ENCODE measurements around the gene C5. TPM values are rescaled to one million over a fixed set of nuclear protein-coding genes. Genes with fewer than 3 reads are reported as not detected.

C5 gene
- total RNA-seq, 1 donor from 2014 or later, result 5.5 TPM

DNA sequence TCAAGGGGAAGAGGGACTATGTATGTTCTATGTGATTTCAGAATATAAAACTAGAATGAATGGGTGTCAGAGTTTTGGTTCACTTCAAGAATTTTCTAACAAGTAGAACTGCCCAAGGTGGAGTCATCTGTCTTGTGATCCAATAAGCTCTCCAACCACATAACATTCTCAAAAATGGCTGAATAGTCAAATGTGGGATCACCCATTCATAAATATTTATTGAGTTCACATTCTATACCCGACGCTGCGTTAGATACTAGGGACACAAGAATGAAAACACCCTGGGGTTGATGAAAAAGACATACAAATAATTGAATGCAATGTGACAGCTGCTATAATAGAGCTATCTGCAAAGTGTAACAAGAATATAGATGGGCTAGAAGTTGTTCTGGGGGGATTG, 88.1 kb downstream of the C5 start:
- no peak overlapping the region for H3K9ac ChIP-seq
- peaks cover 22% of the 10 kb centered on the region for H3F3A ChIP-seq (ENCODE audit: low read depth)
- H3K36me3 ChIP-seq, result no peaks in the 10 kb centered on the region
- Mint-ChIP-seq H3K36me3 (peaks cover 26% of the 10 kb centered on the region), H3K9me3 (no peaks in the 10 kb centered on the region), H3K27ac (peak overlapping the region; percentile 11), H3K4me1 (peaks cover 35% of the 10 kb centered on the region), H3K27me3 (ENCODE audit: insufficient read depth, low read depth) (peaks cover 2% of the 10 kb centered on the region), H3K4me3 (no peak overlapping the region)
- no peak for DNase-seq (ENCODE audit: low spot score)
- no peaks in the 10 kb centered on the region for H3K9me3 ChIP-seq (ENCODE audit: low read depth)
- H3K79me2 ChIP-seq (ENCODE audit: low read depth), result no peaks in the 10 kb centered on the region
- peaks cover 30% of the 10 kb centered on the region for H3K4me1 ChIP-seq
- no peaks in the 10 kb centered on the region for H4K20me1 ChIP-seq (ENCODE audit: low read depth)
- no peak overlapping the region for H2AFZ ChIP-seq (replicated peaks)
- no peaks in the 10 kb centered on the region for H3K27me3 ChIP-seq
- no peak overlapping the region for H3K4me3 ChIP-seq
- H3K27ac ChIP-seq, result no peak overlapping the region
- no peak overlapping the region for H3K4me2 ChIP-seq
- no peak for TF ChIP-seq EZH2phosphoT487 (IDR thresholded peaks at IDR 0.05)
- TF ChIP-seq, protein P1, sequence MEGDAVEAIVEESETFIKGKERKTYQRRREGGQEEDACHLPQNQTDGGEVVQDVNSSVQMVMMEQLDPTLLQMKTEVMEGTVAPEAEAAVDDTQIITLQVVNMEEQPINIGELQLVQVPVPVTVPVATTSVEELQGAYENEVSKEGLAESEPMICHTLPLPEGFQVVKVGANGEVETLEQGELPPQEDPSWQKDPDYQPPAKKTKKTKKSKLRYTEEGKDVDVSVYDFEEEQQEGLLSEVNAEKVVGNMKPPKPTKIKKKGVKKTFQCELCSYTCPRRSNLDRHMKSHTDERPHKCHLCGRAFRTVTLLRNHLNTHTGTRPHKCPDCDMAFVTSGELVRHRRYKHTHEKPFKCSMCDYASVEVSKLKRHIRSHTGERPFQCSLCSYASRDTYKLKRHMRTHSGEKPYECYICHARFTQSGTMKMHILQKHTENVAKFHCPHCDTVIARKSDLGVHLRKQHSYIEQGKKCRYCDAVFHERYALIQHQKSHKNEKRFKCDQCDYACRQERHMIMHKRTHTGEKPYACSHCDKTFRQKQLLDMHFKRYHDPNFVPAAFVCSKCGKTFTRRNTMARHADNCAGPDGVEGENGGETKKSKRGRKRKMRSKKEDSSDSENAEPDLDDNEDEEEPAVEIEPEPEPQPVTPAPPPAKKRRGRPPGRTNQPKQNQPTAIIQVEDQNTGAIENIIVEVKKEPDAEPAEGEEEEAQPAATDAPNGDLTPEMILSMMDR (IDR thresholded peaks at IDR 0.05), result no peak
- TF ChIP-seq EZH2 (IDR thresholded peaks at IDR 0.05), result no peak

DNA sequence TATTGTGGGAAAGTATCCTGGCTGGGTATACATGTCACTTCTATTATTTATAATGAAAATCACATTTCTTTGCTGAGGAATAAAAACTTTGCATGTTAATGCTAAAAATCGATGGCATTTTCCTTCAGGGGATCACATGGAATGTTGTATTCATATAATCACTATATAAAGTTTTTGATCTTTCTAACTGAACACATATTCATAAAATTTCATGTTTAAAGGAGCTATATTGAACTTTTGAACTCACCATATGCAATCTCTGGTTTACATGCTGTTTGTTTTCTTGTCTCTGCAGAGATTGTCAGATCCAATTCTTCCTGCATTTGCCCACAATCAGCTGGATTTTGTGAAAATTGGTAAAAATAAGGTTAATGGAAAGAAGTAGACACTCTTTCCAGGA, 90.1 kb downstream of the C5 start:
- Histone ChIP-seq H3K4me3 (no peak overlapping the region), H3K9ac (no peak overlapping the region), H3K4me1 (peaks cover 11% of the 10 kb centered on the region), H3F3A (ENCODE audit: low read depth) (peaks cover 3% of the 10 kb centered on the region), H3K27ac (no peak overlapping the region), H3K4me2 (no peak overlapping the region), H3K36me3 (no peaks in the 10 kb centered on the region), H3K79me2 (ENCODE audit: low read depth) (no peaks in the 10 kb centered on the region), H3K27me3 (no peaks in the 10 kb centered on the region), H2AFZ (replicated peaks) (no peak overlapping the region), H4K20me1 (ENCODE audit: low read depth) (no peaks in the 10 kb centered on the region), H3K9me3 (ENCODE audit: low read depth) (no peaks in the 10 kb centered on the region)
- no peak for DNase-seq (ENCODE audit: low spot score)
- Mint-ChIP-seq H3K36me3 (peaks cover 26% of the 10 kb centered on the region), H3K4me3 (no peak overlapping the region), H3K9me3 (no peaks in the 10 kb centered on the region), H3K27me3 (ENCODE audit: insufficient read depth, low read depth) (no peaks in the 10 kb centered on the region), H3K4me1 (peaks cover 20% of the 10 kb centered on the region), H3K27ac (no peak overlapping the region)
- TF ChIP-seq EZH2 (IDR thresholded peaks at IDR 0.05), result no peak
- no peak for TF ChIP-seq EZH2phosphoT487 (IDR thresholded peaks at IDR 0.05)
- TF ChIP-seq, protein P1 (IDR thresholded peaks at IDR 0.05), result no peak

DNA sequence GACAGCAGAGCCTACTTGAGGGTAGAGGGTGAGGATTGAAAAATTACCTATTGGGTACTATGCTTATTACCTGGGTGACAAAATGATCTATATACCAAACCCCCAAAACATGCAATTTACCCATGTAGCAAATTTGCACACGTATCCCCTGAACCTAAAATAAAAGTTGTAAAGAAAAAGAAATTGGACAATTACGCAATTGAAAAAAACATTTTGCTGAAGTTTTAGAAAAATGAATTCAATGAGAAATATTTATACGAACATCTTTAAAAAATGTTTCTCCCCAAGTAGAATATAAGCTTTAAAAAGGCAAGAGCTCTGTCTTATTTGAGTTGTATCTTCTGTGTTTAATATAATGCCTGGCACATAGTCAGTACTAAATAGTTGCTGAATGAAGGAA, 93.2 kb downstream of the C5 start:
- no peak overlapping the region for H3K27ac ChIP-seq
- no peak overlapping the region for H3K4me3 ChIP-seq
- no peak overlapping the region for H3K4me2 ChIP-seq
- H3K9me3 ChIP-seq (ENCODE audit: low read depth), result no peaks in the 10 kb centered on the region
- TF ChIP-seq, protein P1 (IDR thresholded peaks at IDR 0.05), result no peak
- Mint-ChIP-seq H3K36me3 (peaks cover 21% of the 10 kb centered on the region), H3K27me3 (ENCODE audit: insufficient read depth, low read depth) (no peaks in the 10 kb centered on the region), H3K4me1 (peaks cover under 1% of the 10 kb centered on the region), H3K27ac (no peak overlapping the region), H3K4me3 (no peak overlapping the region), H3K9me3 (no peaks in the 10 kb centered on the region)
- H3K79me2 ChIP-seq (ENCODE audit: low read depth), result no peaks in the 10 kb centered on the region
- no peaks in the 10 kb centered on the region for H3K4me1 ChIP-seq
- no peak overlapping the region for H3K9ac ChIP-seq
- no peaks in the 10 kb centered on the region for H4K20me1 ChIP-seq (ENCODE audit: low read depth)
- no peaks in the 10 kb centered on the region for H3K27me3 ChIP-seq
- H2AFZ ChIP-seq (replicated peaks), result no peak overlapping the region
- H3K36me3 ChIP-seq, result no peaks in the 10 kb centered on the region
- no peaks in the 10 kb centered on the region for H3F3A ChIP-seq (ENCODE audit: low read depth)
- no peak for DNase-seq (ENCODE audit: low spot score)
